Measurements from ENCODE around the gene BCKDK.

Gene BCKDK

GRCh38 chr16:31108035-31108793 is at the start of gene BCKDK:
Gene BCKDK, plus strand, starts transcription at chr16:31108386. Its CDS starts 838 bp downstream, at chr16:31109224.
- in situ Hi-C loops (cut with HindIII; ENCODE audit: low sequenced_read_pairs) = no loop called here

GRCh38 chr16:31061126-31061812 is 46.9 kb upstream of the BCKDK start:
- in situ Hi-C loops (cut with HindIII; ENCODE audit: low sequenced_read_pairs) = loop anchor here (25.0 kb wide), 1 partner anchor 401 kb away; the partner anchor contains the start of genes ARMC5 and TGFB1I1

DNA sequence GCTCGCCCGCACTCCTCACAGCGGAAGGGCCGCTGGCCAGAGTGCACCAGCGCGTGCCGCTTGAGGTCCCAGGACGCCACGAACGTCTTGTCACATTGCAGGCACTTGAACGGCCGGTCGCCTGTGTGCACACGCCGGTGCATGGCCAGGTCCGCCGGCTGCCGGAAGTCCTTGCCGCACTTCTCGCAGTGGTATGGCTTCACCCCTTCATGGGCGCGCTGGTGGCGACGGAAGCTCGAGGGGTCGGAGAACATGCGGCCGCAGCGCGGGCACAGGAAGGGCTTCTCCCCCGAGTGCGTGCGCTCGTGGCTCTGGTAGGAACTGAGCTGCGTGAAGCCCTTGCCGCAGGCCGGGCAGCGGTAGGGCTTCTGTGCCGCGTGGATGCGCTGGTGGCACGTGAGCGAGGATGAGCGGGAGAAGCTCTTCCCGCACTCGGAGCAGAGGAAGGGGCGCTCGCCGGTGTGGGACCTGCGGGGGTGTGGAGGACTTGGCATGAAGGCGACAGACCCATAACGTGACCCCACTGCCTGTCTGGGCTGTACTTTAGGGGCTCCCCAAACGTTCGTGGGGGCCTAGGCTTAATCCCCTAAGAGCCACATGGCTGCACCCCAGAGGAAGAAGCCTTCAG is 46.3 kb upstream of the BCKDK start:
- in situ Hi-C loops (cut with HindIII; ENCODE audit: low sequenced_read_pairs) = loop anchor here (25.0 kb wide), 1 partner anchor 400 kb away; the partner anchor contains the start of genes ARMC5 and TGFB1I1

DNA sequence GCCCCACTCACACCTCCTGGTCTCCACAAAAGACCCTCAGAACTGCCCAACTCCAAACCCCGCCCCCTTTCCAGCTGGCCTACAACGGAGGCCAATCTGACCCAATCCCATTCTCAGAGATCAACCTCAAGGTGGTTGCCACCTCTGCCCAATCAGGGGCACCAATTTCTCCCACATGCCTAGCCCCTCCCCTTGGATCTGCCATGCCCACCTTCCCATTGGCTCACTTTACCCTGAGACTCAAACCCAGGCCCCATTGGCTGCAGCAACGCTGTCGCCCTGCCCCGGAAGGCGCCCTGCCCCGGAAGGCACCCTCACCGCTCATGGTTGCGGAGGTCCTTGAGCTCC is 44.7 kb upstream of the BCKDK start:
- in situ Hi-C loops (cut with HindIII; ENCODE audit: low sequenced_read_pairs) = loop anchor here (25.0 kb wide), 1 partner anchor 399 kb away; the partner anchor contains the start of genes ARMC5 and TGFB1I1

- in situ Hi-C loops (cut with HindIII; ENCODE audit: low sequenced_read_pairs) = loop anchor here (25.0 kb wide), 1 partner anchor 398 kb away; the partner anchor contains the start of genes ARMC5 and TGFB1I1
Measured at GRCh38 chr16:31063843-31064611, 44.2 kb upstream of the BCKDK start.

DNA sequence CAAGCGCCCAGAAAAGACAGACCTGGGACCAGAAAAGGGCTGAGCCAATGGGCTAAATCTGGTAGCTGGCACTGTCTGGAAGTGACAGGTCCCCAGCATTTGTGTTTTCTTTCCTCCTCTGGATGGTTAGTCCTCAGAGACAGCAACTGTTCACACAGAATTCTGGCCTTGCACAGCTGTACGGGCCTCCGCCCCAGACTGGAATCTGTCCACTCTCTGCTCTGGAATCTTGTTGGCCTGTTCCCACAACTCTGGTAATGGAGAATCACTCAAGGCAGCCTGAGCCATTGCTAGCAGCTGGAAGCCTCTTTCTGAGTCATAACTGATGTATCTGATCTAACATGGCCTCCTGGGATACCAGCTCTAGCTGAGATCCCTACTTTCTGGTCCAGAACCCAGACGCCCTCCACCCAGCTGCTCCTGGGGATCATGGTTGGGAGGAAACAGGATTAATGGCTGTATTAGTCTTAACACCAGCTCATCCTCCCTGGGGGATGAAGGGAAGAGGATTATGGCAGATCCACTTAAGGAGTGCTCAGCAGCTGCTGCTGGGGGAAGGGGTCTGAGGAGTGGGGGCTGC is 43.2 kb upstream of the BCKDK start:
- in situ Hi-C loops (cut with HindIII; ENCODE audit: low sequenced_read_pairs) = loop anchor here (25.0 kb wide), 1 partner anchor 397 kb away; the partner anchor contains the start of genes ARMC5 and TGFB1I1

DNA sequence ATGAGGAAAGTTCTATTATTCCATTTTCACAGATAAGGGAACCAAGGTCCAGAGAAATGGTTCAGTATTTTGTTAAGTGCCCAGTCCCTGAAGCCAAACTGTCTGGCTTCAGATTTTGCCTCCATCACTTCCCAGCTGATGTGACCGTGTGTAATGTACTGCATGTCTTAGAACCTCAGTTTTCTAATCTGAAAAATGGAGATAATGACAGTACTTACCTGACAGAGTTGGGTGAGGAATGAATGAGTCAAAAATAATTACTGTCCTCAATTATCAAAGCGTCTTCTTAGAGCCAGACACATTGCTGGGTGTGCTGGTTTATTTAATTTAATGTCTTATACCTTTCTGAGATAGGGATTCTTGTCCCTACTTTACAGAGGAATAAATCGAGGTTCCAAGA is 40.8 kb upstream of the BCKDK start:
- in situ Hi-C loops (cut with HindIII; ENCODE audit: low sequenced_read_pairs) = loop anchor here (25.0 kb wide), 1 partner anchor 395 kb away; the partner anchor contains the start of genes ARMC5 and TGFB1I1

DNA sequence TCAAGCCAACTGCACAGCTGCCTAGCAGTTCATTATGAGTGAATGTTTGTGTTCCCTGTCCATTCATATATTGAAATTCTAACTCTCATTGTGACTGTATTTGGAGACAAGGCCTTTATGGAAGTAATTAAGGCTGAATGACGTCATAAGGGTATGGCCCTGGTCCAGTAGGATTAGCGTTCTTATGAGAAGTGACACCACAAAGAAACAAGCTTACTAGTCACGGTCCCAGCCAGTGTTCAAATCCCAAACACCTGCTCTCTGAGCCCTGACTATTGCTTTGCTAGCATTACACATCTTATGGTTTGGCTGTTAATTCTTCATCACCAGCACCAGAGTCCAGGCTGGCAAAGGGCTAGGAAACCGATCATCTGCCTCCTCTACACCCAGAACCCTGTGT is 36.3 kb upstream of the BCKDK start:
- in situ Hi-C loops (cut with HindIII; ENCODE audit: low sequenced_read_pairs) = loop anchor here (5.0 to 25.0 kb wide), 3 partner anchors 70 to 390 kb away; partner anchors contain the start of genes ARMC5, ORAI3 and TGFB1I1

DNA sequence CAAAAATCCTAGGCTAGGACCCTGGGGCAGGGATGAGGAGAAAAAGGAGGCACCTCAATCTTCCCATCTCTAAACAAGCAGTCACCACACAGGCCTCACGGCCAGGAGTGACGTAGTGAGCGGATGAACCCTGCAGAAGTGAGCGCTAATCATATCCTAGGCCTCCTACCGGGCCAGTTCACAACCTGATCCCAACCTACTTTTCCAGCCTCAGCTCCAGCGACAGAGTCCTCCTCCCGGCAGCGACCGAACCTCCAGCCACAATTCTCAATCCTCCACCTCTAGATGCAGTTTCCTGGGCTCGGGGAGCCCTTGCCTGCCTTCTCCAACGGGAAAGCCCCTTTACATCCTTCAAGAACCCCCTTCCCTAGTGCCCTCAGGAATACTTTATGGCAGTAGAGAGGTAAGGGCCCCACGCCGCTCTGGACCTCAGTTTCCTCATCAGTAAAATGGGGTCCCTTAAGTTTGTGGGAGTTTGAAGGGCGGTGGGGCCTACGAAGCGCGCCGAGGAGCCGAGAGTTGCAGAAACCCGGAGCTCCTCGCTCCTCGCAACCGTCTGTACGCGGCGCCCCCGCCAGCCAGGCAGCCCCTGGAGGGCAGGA is 35.5 kb upstream of the BCKDK start:
- in situ Hi-C loops (cut with HindIII; ENCODE audit: low sequenced_read_pairs) = loop anchor here (5.0 to 25.0 kb wide), 3 partner anchors 70 to 390 kb away; partner anchors contain the start of genes ARMC5, ORAI3 and TGFB1I1

DNA sequence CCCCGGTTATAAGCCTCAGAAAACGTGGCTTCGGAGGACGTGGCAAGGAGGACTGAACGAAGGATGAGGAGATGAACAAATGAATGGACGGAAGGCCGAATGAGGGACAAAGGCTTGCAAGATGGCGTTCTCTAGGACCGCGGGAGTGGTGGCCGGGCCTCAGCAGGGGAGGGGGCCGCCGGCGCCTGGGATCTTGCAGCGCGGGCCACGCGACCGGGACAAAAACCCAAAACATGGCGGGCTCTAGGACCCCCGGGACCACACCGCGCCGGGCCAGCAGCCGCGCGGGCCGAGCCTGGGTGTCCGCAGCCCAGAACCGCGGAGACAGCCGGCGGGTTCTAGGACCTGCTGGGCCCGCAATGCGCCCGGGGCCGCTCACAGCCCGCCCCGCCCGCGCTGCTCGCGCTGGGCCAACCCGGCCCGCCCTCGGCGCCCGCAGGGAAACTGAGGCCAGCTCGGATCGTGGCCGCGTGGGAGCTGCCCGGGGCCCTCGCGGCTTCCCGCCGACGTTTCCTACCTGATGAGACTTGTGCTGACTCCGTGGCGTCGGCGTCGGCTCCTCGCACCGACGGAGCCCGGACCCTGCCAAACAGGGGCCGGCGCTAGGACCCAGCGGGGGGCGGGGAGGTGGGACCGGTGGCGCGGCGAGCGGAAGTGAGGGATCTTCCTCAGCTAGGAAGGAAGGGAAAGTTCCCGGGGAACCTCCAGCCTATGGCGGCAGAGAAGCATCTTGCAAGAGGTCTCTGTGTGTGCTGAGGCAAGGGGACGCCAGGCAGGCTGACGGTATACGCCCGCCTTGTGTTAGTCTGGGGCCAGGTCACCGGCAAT is 34.8 kb upstream of the BCKDK start:
- in situ Hi-C loops (cut with HindIII; ENCODE audit: low sequenced_read_pairs) = loop anchor here (5.0 to 25.0 kb wide), 3 partner anchors 71 to 389 kb away; partner anchors contain the start of genes ARMC5, ORAI3 and TGFB1I1

DNA sequence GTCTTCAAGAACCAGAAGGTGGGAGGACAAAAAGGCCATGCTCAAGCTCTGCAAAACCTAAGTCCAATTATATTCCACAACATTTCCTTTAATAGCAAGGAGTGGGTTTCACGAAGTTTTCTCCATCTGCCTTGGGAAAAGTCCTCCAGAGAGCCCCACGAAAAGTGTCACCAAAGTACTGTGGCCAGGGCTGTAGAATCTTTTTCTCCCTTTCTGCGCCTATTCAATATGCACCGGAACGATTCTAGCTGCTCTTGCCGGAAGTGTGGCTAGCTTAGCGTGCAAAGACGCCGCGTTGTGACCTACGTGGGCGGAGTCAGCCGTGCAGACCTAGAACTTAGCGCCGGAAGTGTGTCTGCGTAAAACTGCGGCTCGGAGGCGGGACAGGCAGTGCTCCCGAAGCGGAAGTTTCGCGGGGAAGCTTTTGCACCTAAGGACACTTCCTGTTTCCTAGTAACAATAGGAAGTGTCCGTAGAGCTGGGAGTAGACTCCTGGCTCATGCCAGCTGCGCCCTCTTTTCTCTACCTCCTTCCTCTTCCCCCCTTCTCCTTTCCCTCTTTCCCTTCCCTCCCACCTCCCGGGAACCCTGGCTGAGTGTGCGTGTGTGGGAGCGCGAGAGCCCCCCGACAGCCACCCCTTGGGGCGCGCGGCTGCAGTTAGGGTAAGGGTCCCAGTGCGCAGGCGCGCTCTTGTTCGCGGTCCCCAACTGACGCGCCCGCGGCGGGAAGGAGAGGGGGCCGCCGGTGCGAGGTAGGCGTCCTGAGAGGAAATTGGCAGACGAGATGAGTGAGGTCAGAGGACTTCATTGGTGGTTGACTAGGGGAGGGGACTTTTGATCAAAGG is 34.0 kb upstream of the BCKDK start, which contains the start of the genes ZNF646 and ZNF668:
TSS of gene ZNF646 (plus strand) at position 453 of the 844 bp plus-strand sequence. CDS start 1,903 bp downstream, outside the sequence.
TSS of gene ZNF668 (minus strand) at position 271 of the 844 bp plus-strand sequence. CDS start 9,781 bp downstream, outside the sequence.
- in situ Hi-C loops (cut with HindIII; ENCODE audit: low sequenced_read_pairs) = loop anchor here (5.0 to 25.0 kb wide), 3 partner anchors 72 to 388 kb away; partner anchors contain the start of genes ARMC5, ORAI3 and TGFB1I1

GRCh38 chr16:31074814-31075183 is 33.4 kb upstream of the BCKDK start:
- in situ Hi-C loops (cut with HindIII; ENCODE audit: low sequenced_read_pairs) = loop anchor here (5.0 to 25.0 kb wide), 3 partner anchors 72 to 388 kb away; partner anchors contain the start of genes ARMC5, ORAI3 and TGFB1I1

GRCh38 chr16:31076319-31076718 is 31.9 kb upstream of the BCKDK start:
- in situ Hi-C loops (cut with HindIII; ENCODE audit: low sequenced_read_pairs) = loop anchor here (10.0 kb wide), 1 partner anchor 132 kb away; the partner anchor contains the start of gene ORAI3

- in situ Hi-C loops (cut with HindIII; ENCODE audit: low sequenced_read_pairs) = loop anchor here (10.0 kb wide), 1 partner anchor 132 kb away; the partner anchor contains the start of gene ORAI3
Measured at GRCh38 chr16:31077024-31077423, 31.2 kb upstream of the BCKDK start.

- in situ Hi-C loops (cut with HindIII; ENCODE audit: low sequenced_read_pairs) = loop anchor here (10.0 kb wide), 1 partner anchor 133 kb away; the partner anchor contains the start of gene ORAI3
Measured at GRCh38 chr16:31077592-31078396, 30.4 kb upstream of the BCKDK start.

Measured in endothelial cell of hepatic sinusoid (primary cell).